Transverse colon (tissue), 4 donors: ENCODE data around the gene KAT2B. TPM values are rescaled to one million over a fixed set of nuclear protein-coding genes. Genes with fewer than 3 reads are reported as not detected.

ENCODE experiments used
- DNase-seq: peaks from one replicate; pipeline ENCODE4 v3.0.0-alpha.2; 2019
- H3K27ac ChIP-seq, 4 donors: fragments of 200-600 bp; sonication (generic); 2 replicates each; pipeline ENCODE4 v1.5.1; 2016 to 2018; ENCODE audit warnings: inconsistent platforms in 4 of 4
- H3K27me3 ChIP-seq: fragments of 200-600 bp; sonication (generic); 2 replicates; pipeline ENCODE4 v1.5.1; 2017; ENCODE audit warnings: inconsistent platforms
- H3K36me3 ChIP-seq, 4 donors: fragments of 200-600 bp; sonication (generic); 2 replicates each; pipeline ENCODE4 v1.5.1; 2017 to 2019; ENCODE audit warnings: inconsistent platforms in 4 of 4
- H3K4me1 ChIP-seq, 4 donors: fragments of 200-600 bp; sonication (generic); 2 replicates each; pipeline ENCODE4 v1.5.1; 2017 to 2020; ENCODE audit warnings: inconsistent platforms in 4 of 4
- H3K4me3 ChIP-seq, 4 donors: fragments of 200-600 bp; sonication (generic); 1 replicate in 1 of 4; 2 replicates in 3 of 4; pipeline versions ENCODE4 v1.5.1 to v1.6.1; 2017 to 2019; ENCODE audit warnings: inconsistent platforms in 4 of 4
- H3K9me3 ChIP-seq, 2 donors: fragments of 200-600 bp; sonication (generic); 2 replicates each; pipeline ENCODE4 v1.5.1; 2017 to 2019; ENCODE audit warnings: inconsistent platforms in 2 of 2
- CTCF ChIP-seq, 5 experiments: fragments of 200-600 bp in 3 of 5; fragments of 450-650 bp in 2 of 5; sonication (generic) in 3 of 5; IDR thresholded peaks; 1 replicate in 2 of 5; 2 replicates in 3 of 5; pipeline ENCODE4 v1.5.1; 2016 to 2017; ENCODE audit warnings: antibody characterized with exemption in 5 of 5, inconsistent platforms in 3 of 5, mild to moderate bottlenecking in 2 of 5, moderate library complexity in 1 of 5
- EP300 ChIP-seq: sonication (generic); formaldehyde crosslinking; IDR thresholded peaks from one replicate; pipeline ENCODE4 v1.6.1; 2017; ENCODE audit warnings: antibody characterized with exemption, low read depth
- POLR2A ChIP-seq: fragments of 450-650 bp; IDR thresholded peaks from one replicate; pipeline ENCODE4 v1.6.1; 2016; ENCODE audit warnings: antibody characterized with exemption, mild to moderate bottlenecking, moderate library complexity
- POLR2AphosphoS5 ChIP-seq, 3 donors: sonication (generic); formaldehyde crosslinking; IDR thresholded peaks; one replicate each; pipeline ENCODE4 v1.6.1; 2016; ENCODE audit warnings: antibody characterized with exemption in 3 of 3
- WGBS, 2 donors: methylation state at CpG; one replicate each; pipeline ENCODE4 v1.1.5; 2018; ENCODE audit warnings: low coverage in 1 of 2; 5-methylcytosine and 5-hydroxymethylcytosine counted together
- in situ Hi-C, 4 donors: fragments of 200-750 bp; cut with MboI; loops; one replicate each; pipeline versions ENCODE4 v1.15.0 to v1.15.1; 2017; ENCODE audit warnings: low sequenced_read_pairs in 3 of 4, low pct_ligation_motif_present in 1 of 4, low pct_unique_long_range_greater_than_20kb in 1 of 4
- intact Hi-C: fragments of 100-400 bp; cut with DNase I; formaldehyde crosslinking; loops from one replicate; pipeline ENCODE4 v1.15.1; 2023; ENCODE audit warnings: low total_unique reads
- total RNA-seq, 4 donors: library from RNA; depleted of rRNA; stranded (reverse); fragments of >200 nt; gene quantifications; one replicate each; pipeline ENCODE4 v1.1.0, GENCODE V29; 2016

Gene KAT2B
- total RNA-seq, 4 donors from 2014 or later: 21.3 to 35.5 (median 30.2) TPM

GRCh38 chr3:20091331-20092047, 51.2 kb downstream of the KAT2B start:
- intact Hi-C loops: loop anchor here (10.0 kb wide), 1 partner anchor 863 kb away; no protein-coding TSS in a partner anchor
- 80 to 81% methylated on average over 2 of the region's 2 CpGs for WGBS, 2 donors
- Histone ChIP-seq H3K27me3 (no peaks in the 10 kb centered on the region), H3K9me3 (no peaks in the 10 kb centered on the region), H3K4me1 (no peaks in the 10 kb centered on the region), H3K27ac (no peak overlapping the region), H3K36me3 (no peaks in the 10 kb centered on the region), H3K4me3 (no peak overlapping the region)
- in situ Hi-C loops: no loop called here
- TF ChIP-seq EP300 (no peak), POLR2AphosphoS5 (IDR thresholded peaks at IDR 0.05) (no peak)
- DNase-seq: no peak

GRCh38 chr3:20095470-20095869, 55.2 kb downstream of the KAT2B start:
- H3K4me1 ChIP-seq: no peaks in the 10 kb centered on the region
- intact Hi-C loops (loop anchor here (10.0 kb wide), 1 partner anchor 859 kb away; no protein-coding TSS in a partner anchor), in situ Hi-C loops (no loop called here)
- no peak overlapping the region for H3K27ac ChIP-seq
- TF ChIP-seq POLR2A (no peak), POLR2AphosphoS5 (IDR thresholded peaks at IDR 0.05) (no peak), EP300 (no peak), CTCF (IDR thresholded peaks at IDR 0.05) (no peak)
- H3K36me3 ChIP-seq: no peaks in the 10 kb centered on the region
- no peaks in the 10 kb centered on the region for H3K27me3 ChIP-seq
- DNase-seq: no peak
- WGBS, 2 donors: 96 to 98% methylated on average over 4 of the region's 4 CpGs
- no peak overlapping the region for H3K4me3 ChIP-seq
- no peaks in the 10 kb centered on the region for H3K9me3 ChIP-seq

- no peak for DNase-seq
- intact Hi-C loops: loop anchor here (10.0 kb wide), 1 partner anchor 859 kb away; no protein-coding TSS in a partner anchor
- Histone ChIP-seq H3K27me3 (no peaks in the 10 kb centered on the region), H3K4me3 (no peak overlapping the region), H3K36me3 (no peaks in the 10 kb centered on the region), H3K27ac (no peak overlapping the region), H3K9me3 (no peaks in the 10 kb centered on the region), H3K4me1 (no peaks in the 10 kb centered on the region)
- TF ChIP-seq POLR2AphosphoS5 (IDR thresholded peaks at IDR 0.05) (no peak), POLR2A (no peak), EP300 (no peak), CTCF (IDR thresholded peaks at IDR 0.05) (no peak)
- WGBS, 2 donors: 77 to 90% methylated on average over 3 of the region's 3 CpGs
- in situ Hi-C loops: no loop called here
Observed at GRCh38 chr3:20096135-20096685, 56.0 kb downstream of the KAT2B start.

DNA sequence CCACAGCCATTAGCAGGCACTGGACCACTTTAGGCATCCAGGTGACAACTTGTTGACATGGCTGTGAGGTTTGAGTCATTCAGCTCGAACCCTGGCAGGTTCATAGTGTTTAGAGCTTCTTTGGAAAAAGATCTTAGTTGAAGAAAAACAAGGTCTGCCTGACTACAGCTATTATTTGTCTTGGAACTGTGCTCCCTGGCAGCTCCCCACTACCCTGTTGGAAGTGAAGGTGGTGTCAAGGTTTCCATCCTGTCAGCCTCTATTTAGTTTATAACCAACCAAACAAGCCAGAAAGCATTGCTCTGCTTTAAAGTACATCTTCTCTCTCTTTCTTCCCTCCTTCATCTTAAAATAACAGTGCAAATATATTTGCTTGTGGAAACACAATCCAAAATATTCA, 56.8 kb downstream of the KAT2B start:
- in situ Hi-C loops: no loop called here
- intact Hi-C loops: loop anchor here (10.0 kb wide), 1 partner anchor 858 kb away; no protein-coding TSS in a partner anchor

More for the DNA sequence above, 56.8 kb downstream of the KAT2B start:
- TF ChIP-seq POLR2A: no peak
- no peak for TF ChIP-seq CTCF (IDR thresholded peaks at IDR 0.05)
- no peak for TF ChIP-seq POLR2AphosphoS5 (IDR thresholded peaks at IDR 0.05)
- TF ChIP-seq EP300: no peak
- Histone ChIP-seq H3K4me1 (no peaks in the 10 kb centered on the region), H3K27me3 (no peaks in the 10 kb centered on the region), H3K9me3 (no peaks in the 10 kb centered on the region), H3K4me3 (no peak overlapping the region), H3K36me3 (no peaks in the 10 kb centered on the region), H3K27ac (no peak overlapping the region)
- 52% methylated on average over 1 of the region's 1 CpG; no CpG with 5 or more reads in 1 of the 2 donors for WGBS, 2 donors
- DNase-seq: no peak
